SK-N-SH treated with all-trans-retinoic acid at 6 μM for 48 hours (cell line): ENCODE measurements around the gene DDX1.

Experiments
- ARNTL ChIP-seq: fragments of 450-650 bp; formaldehyde crosslinking; IDR thresholded peaks from 2 replicates; pipeline ENCODE4 v1.5.0; 2020; ENCODE audit warnings: low read depth, mild to moderate bottlenecking, moderate library complexity, borderline replicate concordance
- BACH2 ChIP-seq: fragments of 250-450 bp; sonication (Bioruptor Pico); IDR thresholded peaks from 2 replicates; pipeline ENCODE4 v1.9.0; 2021; ENCODE audit warnings: mild to moderate bottlenecking, borderline replicate concordance
- CREB5 ChIP-seq: fragments of 250-450 bp; sonication (Bioruptor Pico); IDR thresholded peaks from 2 replicates; pipeline ENCODE4 v1.5.1; 2020; ENCODE audit warnings: low read depth, mild to moderate bottlenecking, moderate library complexity
- ISL1 ChIP-seq: fragments of 250-450 bp; sonication (Bioruptor Pico); IDR thresholded peaks from 2 replicates; pipeline ENCODE4 v2.1.2; 2022; ENCODE audit warnings: mild to moderate bottlenecking, moderate library complexity
- OSR1 ChIP-seq: fragments of 250-450 bp; sonication (Bioruptor Pico); IDR thresholded peaks from 2 replicates; pipeline ENCODE4 v1.8.0; 2022; ENCODE audit warnings: moderate library complexity, mild to moderate bottlenecking, inconsistent platforms
- PATZ1 ChIP-seq: fragments of 250-450 bp; sonication (Bioruptor Pico); IDR thresholded peaks from 2 replicates; pipeline ENCODE4 v1.8.0; 2020; ENCODE audit warnings: mild to moderate bottlenecking, moderate library complexity, borderline replicate concordance
- RARB ChIP-seq: fragments of 250-450 bp; sonication (Bioruptor Pico); IDR thresholded peaks from 2 replicates; pipeline ENCODE4 v1.8.0; 2021; ENCODE audit warnings: mild to moderate bottlenecking, moderate library complexity
- SNAI2 ChIP-seq: fragments of 250-450 bp; sonication (Bioruptor Pico); IDR thresholded peaks from 2 replicates; pipeline ENCODE4 v1.5.0; 2020; ENCODE audit warnings: mild to moderate bottlenecking, moderate library complexity
- TOX ChIP-seq: fragments of 250-450 bp; sonication (Bioruptor Pico); IDR thresholded peaks from 2 replicates; pipeline ENCODE4 v1.8.0; 2021; ENCODE audit warnings: mild to moderate bottlenecking, moderate library complexity, borderline replicate concordance
- ZFP3 ChIP-seq: fragments of 250-450 bp; sonication (Bioruptor Pico); IDR thresholded peaks from 2 replicates; pipeline ENCODE4 v1.5.0; 2020; ENCODE audit warnings: mild to moderate bottlenecking, moderate library complexity
- ZFP30 ChIP-seq: fragments of 450-650 bp; formaldehyde crosslinking; IDR thresholded peaks from 2 replicates; pipeline ENCODE4 v1.5.0; 2022; ENCODE audit warnings: mild to moderate bottlenecking, moderate library complexity
- ZNF70 ChIP-seq: fragments of 450-650 bp; formaldehyde crosslinking; IDR thresholded peaks from 2 replicates; pipeline ENCODE4 v1.5.0; 2020; ENCODE audit warnings: mild to moderate bottlenecking, moderate library complexity
- ZNF8 ChIP-seq: fragments of 450-650 bp; formaldehyde crosslinking; IDR thresholded peaks from 2 replicates; pipeline ENCODE4 v1.5.0; 2020; ENCODE audit warnings: mild to moderate bottlenecking, moderate library complexity

- TF ChIP-seq BACH2: no peak
- no peak for TF ChIP-seq ZFP30
- no peak for TF ChIP-seq CREB5 (CRISPR knock-in tag)
- TF ChIP-seq ZNF8 (CRISPR knock-in tag): no peak
- no peak for TF ChIP-seq ISL1 (CRISPR knock-in tag)
- no peak for TF ChIP-seq ZFP3 (CRISPR knock-in tag)
- no peak for TF ChIP-seq SNAI2 (CRISPR knock-in tag)
- TF ChIP-seq RARB (CRISPR knock-in tag): no peak
- TF ChIP-seq TOX (CRISPR knock-in tag): no peak
- TF ChIP-seq PATZ1: no peak
- no peak for TF ChIP-seq ZNF70 (CRISPR knock-in tag)
- TF ChIP-seq ARNTL (CRISPR knock-in tag): no peak
- TF ChIP-seq OSR1: no peak
Measured at GRCh38 chr2:15678346-15678745, 86.7 kb downstream of the DDX1 start.
